NCI-H446 (cell line): ENCODE results near the gene OSGEPL1.
"Not testable (repeated sequence)": the region's sequence is repeated elsewhere in the genome, so short reads cannot be mapped to it uniquely, and the experiment has no call there.

Experiments used
- DNase-seq, 2 experiments: peaks; one replicate each; lab custom pipeline; 2025; lab: John Stamatoyannopoulos, UW

Gene OSGEPL1

GRCh38 chr2:189762551-189763298 is at the start of gene OSGEPL1:
TSS of gene OSGEPL1 (minus strand) at chr2:189762792. CDS start at chr2:189761640, 1,152 bp downstream.
- peak; percentile 81 to 88 for DNase-seq

DNA sequence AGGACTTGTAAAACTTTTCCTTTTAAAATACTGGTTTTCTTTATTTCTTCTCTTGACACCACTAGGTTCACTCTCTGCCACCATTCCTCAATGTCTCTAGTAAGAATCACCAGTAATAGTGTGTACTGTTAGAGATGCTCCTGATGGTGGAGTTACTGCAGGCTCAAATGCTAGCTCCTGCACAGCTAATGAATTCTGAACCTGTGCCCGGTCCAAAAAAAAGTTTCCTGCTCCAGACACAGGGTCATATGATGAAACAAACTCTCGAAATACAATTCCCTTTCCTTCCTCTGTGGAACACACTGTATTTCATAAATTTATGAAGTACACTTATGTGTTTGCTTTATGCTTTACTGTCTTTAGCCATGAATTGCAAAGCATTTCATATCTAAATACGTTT is 40.8 kb upstream of the OSGEPL1 start:
- no peak for DNase-seq

GRCh38 chr2:189802396-189802912 is 39.9 kb upstream of the OSGEPL1 start:
- DNase-seq: no peak

DNA sequence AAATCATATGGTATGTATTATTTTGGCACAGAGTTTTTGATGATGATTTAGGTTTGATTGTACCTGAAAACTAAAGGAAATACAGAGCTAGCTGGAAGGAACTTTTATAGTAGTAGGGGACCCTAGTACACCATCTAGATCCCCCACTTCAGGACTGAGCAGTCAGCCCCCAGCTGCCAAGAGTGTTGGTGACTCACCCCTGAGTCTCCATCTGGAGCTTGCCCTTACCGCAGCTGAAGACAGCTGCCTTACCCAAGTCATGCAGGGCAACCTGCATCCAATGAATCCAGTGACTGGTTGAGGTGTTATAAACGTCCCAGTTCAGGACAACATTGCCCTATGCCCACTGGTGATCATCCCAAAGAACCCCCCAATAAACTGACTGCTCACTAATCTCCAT is 36.9 kb upstream of the OSGEPL1 start:
- peak in 1 of 2 experiments; percentile 57 for DNase-seq

- DNase-seq: no peak
Observed at GRCh38 chr2:189799030-189799331, 36.4 kb upstream of the OSGEPL1 start.

DNA sequence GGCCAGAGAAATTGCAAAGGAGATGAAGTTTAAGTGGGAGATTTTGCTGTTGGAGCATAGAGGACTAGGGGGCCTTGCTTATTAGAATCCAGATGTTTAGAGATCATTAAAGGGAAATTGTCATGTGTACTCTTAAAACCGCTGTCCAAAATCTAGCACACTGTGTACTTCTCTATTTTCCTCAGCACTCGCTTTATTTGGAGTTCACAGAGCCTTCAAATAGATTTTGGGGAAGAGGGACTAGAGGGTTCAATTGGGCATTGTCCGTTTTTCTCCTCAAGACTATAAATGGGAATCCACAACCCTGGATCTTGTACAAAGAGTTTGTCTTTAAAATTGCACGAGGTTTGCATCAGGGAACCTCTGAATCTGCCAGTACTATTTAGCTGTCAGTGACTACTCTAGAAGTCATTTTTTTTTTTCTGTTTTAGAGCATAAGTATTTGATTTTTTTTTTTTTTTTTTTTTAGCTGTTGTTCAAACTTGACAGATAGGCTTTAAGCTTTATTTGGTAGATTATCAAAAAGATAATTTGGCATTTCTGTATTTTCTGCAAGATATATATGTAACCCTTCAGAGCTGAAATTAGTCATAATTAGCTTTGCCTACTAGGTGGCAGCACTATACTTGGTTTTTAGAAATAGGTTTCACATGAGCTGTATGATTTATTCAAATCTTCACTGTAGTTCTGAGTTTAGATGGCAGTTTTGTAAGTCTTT is 35.9 kb upstream of the OSGEPL1 start:
- DNase-seq: peak; percentile 13 to 37

- peak in 1 of 2 experiments; percentile 25 for DNase-seq
Observed at GRCh38 chr2:189797902-189798301, 35.3 kb upstream of the OSGEPL1 start.

DNA sequence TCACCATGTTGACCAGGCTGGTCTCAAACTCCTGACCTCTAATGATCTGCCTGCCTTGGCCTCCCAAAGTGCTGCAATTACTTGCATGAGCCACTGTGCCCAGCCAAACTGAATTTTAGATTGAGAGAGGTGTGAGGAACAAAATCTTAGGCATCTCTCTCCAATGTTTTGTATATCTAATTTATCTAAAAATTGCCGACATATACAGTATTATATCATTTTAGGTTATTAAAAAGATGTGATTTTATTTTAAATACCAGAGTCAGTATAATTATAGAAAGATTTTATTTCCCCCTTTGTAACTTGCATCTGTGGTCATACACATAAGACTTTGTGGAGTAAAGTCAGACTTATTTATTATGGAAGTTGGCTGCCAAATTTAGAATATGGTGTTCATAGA is 31.7 kb upstream of the OSGEPL1 start:
- no peak for DNase-seq

DNA sequence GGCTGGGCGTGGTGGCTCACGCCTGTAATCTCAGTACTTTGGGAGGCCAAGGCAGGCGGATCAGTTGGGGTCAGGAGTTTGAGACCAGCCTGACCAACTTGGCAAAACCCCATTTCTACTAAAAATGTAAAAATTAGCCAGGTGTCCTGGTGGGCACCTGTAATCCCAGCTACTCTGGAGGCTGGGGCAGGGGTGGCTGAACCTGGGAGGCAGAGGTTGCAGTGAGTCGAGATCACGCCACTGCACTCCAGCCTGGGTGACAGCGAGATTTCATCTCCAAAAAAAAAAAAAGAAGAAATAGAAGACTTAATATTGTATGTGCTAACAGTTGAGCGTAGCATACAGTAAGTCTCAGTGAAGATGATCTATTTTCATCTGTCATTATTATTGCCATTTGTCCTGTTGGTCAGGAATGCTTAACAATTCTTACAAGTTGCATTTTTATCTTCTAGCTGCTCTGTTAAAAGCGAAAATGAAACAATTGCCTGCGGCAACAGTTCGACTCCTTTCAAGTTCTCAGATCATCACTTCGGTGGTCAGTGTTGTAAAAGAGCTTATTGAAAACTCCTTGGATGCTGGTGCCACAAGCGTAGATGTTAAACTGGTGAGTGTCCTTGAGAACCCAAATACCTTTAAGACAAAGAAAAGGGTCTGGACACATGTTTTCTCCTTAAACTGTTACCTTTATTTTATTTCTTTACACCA is 28.9 kb upstream of the OSGEPL1 start:
- no peak for DNase-seq

- peak; percentile 86 to 97 for DNase-seq
Observed at GRCh38 chr2:189783927-189784867, 21.6 kb upstream of the OSGEPL1 start, which contains the start of the genes ORMDL1 and PMS1. TSS of gene ORMDL1 (minus strand) at chr2:189784339. CDS start at chr2:189782595, 1,744 bp downstream. TSS of gene PMS1 (plus strand) at chr2:189784450. CDS start at chr2:189791810, 7,360 bp downstream.

- DNase-seq: peak in 1 of 2 experiments; percentile 37
Observed at GRCh38 chr2:189783451-189783926, 20.9 kb upstream of the OSGEPL1 start.

DNA sequence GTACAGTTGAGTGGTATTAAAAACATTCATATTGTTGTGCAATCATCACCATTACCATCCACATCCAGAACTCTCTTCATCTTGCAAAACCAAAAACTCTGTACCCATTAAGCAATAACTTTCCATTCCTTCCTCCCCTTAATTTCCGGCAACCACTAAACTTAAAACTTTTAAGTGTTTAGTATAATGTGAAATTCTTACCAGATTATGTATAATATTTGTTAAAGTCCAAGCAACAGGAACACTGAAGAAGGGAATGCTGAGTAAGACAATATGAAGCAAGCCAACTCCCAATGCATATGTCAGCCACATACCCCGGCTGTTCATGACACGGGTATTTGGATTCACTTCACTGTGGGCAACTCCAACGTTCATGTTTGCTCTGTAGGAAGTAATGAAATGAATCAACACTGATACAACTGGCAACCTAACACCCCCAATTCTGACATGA is 19.7 kb upstream of the OSGEPL1 start:
- DNase-seq: no peak

DNA sequence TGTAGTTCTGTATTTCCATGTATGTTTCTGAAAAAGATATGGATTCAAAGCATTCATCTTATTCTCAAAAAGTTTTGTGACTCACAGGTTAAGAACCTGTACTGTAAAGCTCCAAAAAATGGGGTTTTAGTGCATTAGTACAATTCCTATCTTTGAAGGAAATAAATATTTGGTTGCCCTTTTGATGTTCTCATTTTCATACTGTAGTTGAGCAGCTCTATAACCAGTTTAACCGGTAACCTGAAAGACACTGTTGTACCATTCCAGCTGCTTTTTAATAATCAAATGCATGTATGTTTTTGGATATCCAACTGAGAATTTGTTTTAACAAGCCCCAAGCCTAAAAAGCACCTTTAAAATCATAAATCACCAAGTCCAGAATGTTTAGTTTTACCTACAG is 9.6 kb upstream of the OSGEPL1 start:
- no peak for DNase-seq

GRCh38 chr2:189770590-189771322 is 8.2 kb upstream of the OSGEPL1 start:
- no peak for DNase-seq

- DNase-seq: peak in 1 of 2 experiments; percentile 15
Observed at GRCh38 chr2:189763908-189764661, 1.5 kb upstream of the OSGEPL1 start.

- no peak for DNase-seq
Observed at GRCh38 chr2:189762229-189762550, 402 bp downstream of the OSGEPL1 start.

DNA sequence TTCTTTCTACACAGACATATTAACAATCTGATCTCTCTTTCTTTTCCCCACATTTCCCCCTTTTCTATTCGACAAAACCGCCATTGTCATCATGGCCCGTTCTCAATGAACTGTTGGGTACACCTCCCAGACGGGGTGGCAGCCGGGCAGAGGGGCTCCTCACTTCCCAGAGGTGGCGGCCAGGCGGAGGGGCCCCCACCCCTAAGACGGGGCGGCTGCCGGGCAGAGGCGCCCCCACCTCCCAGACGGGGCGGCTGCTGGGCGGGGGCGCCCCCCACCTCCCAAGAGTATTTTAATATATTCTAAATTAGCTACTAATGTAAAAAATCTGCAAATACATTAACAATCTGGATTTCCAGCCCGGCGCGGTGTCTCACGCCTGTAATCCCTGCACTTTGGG is 2.4 kb downstream of the OSGEPL1 start:
- DNase-seq: not testable (repeated sequence)

DNA sequence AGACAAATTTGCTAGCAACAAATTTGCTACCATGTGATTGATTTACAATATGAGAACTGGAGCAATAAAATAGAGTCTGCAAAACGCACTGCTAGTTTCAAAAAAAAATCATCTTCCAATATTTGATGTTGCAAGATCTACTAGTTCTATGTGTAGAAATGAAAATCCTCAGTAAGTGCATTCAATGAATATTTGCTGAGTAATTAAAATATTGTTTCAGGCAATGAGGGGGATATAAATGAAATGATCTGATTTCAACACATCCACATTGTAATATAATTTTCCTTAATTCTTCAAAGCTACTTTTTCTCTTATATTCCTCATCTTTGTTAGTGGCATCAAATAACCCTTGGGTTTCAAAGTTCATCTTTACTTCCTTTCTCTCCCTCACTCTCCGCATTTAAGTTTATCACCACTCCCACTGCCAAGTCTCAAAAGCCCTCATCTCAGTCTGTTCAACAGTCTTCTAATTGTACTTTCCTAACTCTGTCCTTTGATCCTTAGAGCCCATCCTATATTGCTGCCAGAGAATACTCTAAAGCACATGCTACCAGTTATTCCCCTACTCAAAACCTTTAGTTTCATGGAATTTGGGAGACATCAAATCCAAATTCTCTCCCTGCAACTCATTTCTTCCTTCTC is 6.2 kb downstream of the OSGEPL1 start:
- no peak for DNase-seq

DNA sequence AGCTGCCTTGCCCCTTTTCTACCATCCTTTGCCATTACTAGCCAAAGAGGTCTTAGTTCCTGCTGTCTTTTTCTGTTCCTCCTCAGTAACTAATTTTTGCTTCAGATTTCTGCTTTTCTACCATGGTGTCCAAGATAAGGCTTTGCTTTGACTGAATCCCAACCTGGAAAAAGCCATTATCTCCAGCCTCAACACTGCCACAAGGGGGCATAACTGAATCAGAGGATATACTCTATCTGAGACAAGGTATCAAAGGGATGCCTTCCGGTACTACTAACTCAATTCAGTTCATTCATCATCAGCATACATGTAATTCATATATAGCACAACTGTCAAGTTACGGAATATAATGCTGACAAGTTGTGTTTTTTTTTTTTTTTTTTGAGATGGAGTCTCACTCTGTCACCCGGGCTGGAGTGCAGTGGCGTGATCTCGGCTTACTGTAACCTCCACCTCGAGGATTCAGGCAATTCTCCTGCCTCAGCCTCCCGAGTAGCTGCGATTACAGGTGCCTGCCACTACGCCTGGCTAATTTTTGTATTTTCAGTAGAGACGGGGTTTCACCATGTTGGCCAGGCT is 11.4 kb downstream of the OSGEPL1 start:
- peak; percentile 7 to 32 for DNase-seq
